Measurements from ENCODE around the gene MIAT. TPM values are rescaled to one million over a fixed set of nuclear protein-coding genes. Genes with fewer than 3 reads are reported as not detected.

The MIAT gene
- total and polyA plus RNA-seq, 4 donors, result 0.18 to 1.5 (median 0.73) TPM

- Histone ChIP-seq H3K27ac (ENCODE audit: low read depth in 1 of 2, low read length in 2 of 2) (peak overlapping the region; percentile 81 to 87), H3K9me3 (ENCODE audit: control insufficient read depth in 4 of 4, low read length in 3 of 4) (no peaks in the 10 kb centered on the region), H3K36me3 (ENCODE audit: control insufficient read depth in 4 of 4, insufficient read depth in 3 of 4, low read depth in 1 of 4, low read length in 3 of 4) (no peaks in the 10 kb centered on the region), H3K4me1 (ENCODE audit: control insufficient read depth in 4 of 4, insufficient read depth in 4 of 4, low read length in 3 of 4) (peaks cover 0 to 20% (median 10%) of the 10 kb centered on the region in 4 donors), H3K27me3 (ENCODE audit: control insufficient read depth in 4 of 4, insufficient read depth in 4 of 4, low read length in 3 of 4) (no peaks in the 10 kb centered on the region), H3K9ac (ENCODE audit: low read depth in 1 of 2, low read length in 2 of 2) (peak overlapping the region; percentile 70 to 74), H3K4me3 (ENCODE audit: low read depth in 1 of 3, low read length in 3 of 3) (peak overlapping the region; percentile 50 to 83 (median 66))
- 43% methylated on average over 4 of the region's 4 CpGs for WGBS
- no peak for TF ChIP-seq FOXA2 (IDR thresholded peaks at IDR 0.05)
- TF ChIP-seq MAX (IDR thresholded peaks at IDR 0.05), result no peak
- TF ChIP-seq CTCF (IDR thresholded peaks at IDR 0.05; ENCODE audit: low read depth, low read length, missing input control), result no peak
- TF ChIP-seq REST (IDR thresholded peaks at IDR 0.05), result no peak
- TF ChIP-seq FOXA1 (IDR thresholded peaks at IDR 0.05), result no peak
- TF ChIP-seq RXRA (IDR thresholded peaks at IDR 0.05), result no peak
- TF ChIP-seq GABPA (IDR thresholded peaks at IDR 0.05 in 1 of 2, conservative IDR thresholded peaks at IDR 0.05 in 1 of 2), result no peak
- no peak for TF ChIP-seq NR2F2 (IDR thresholded peaks at IDR 0.05)
- no peak for TF ChIP-seq SP1 (IDR thresholded peaks at IDR 0.05)
- TF ChIP-seq ZBTB33 (IDR thresholded peaks at IDR 0.05), result no peak
- TF ChIP-seq YY1 (IDR thresholded peaks at IDR 0.05), result no peak
- TF ChIP-seq HNF4G (IDR thresholded peaks at IDR 0.05), result no peak
- no peak for TF ChIP-seq JUND (IDR thresholded peaks at IDR 0.05)
- no peak for DNase-seq (ENCODE audit: low spot score)
Observed at GRCh38 chr22:26673486-26673885, 16.1 kb downstream of the MIAT start.

GRCh38 chr22:26674211-26675190 is 17.1 kb downstream of the MIAT start:
- H3K4me3 ChIP-seq (ENCODE audit: low read depth in 1 of 3, low read length in 3 of 3), result no peak overlapping the region
- H3K9ac ChIP-seq (ENCODE audit: low read depth in 1 of 2, low read length in 2 of 2), result no peak overlapping the region
- 81% methylated on average over 9 of the region's 9 CpGs for WGBS
- TF ChIP-seq GABPA (IDR thresholded peaks at IDR 0.05 in 1 of 2, conservative IDR thresholded peaks at IDR 0.05 in 1 of 2) (no peak), RXRA (IDR thresholded peaks at IDR 0.05) (no peak), HNF4G (IDR thresholded peaks at IDR 0.05) (no peak), FOXA2 (IDR thresholded peaks at IDR 0.05) (no peak), EGR1 (IDR thresholded peaks at IDR 0.05; ENCODE audit: low read depth in 2 of 2) (no peak), REST (IDR thresholded peaks at IDR 0.05) (no peak), CTCF (IDR thresholded peaks at IDR 0.05; ENCODE audit: low read depth, low read length, missing input control) (no peak), JUND (IDR thresholded peaks at IDR 0.05) (no peak), FOXA1 (IDR thresholded peaks at IDR 0.05) (no peak), TAF1 (conservative IDR thresholded peaks at IDR 0.05) (no peak), HNF4A (conservative IDR thresholded peaks at IDR 0.05) (no peak)

More at GRCh38 chr22:26674211-26675190, 17.1 kb downstream of the MIAT start:
- no peaks in the 10 kb centered on the region for H3K36me3 ChIP-seq (ENCODE audit: control insufficient read depth in 4 of 4, insufficient read depth in 3 of 4, low read depth in 1 of 4, low read length in 3 of 4)
- peaks cover 0 to 20% (median 10%) of the 10 kb centered on the region in 4 donors for H3K4me1 ChIP-seq (ENCODE audit: control insufficient read depth in 4 of 4, insufficient read depth in 4 of 4, low read length in 3 of 4)
- DNase-seq (ENCODE audit: low spot score), result no peak
- H3K27me3 ChIP-seq (ENCODE audit: control insufficient read depth in 4 of 4, insufficient read depth in 4 of 4, low read length in 3 of 4), result no peaks in the 10 kb centered on the region
- H3K9me3 ChIP-seq (ENCODE audit: control insufficient read depth in 4 of 4, low read length in 3 of 4), result no peaks in the 10 kb centered on the region
- H3K27ac ChIP-seq (ENCODE audit: low read depth in 1 of 2, low read length in 2 of 2), result no peak overlapping the region
